ENCODE measurements around the gene RFNG. TPM values are rescaled to one million over a fixed set of nuclear protein-coding genes. Genes with fewer than 3 reads are reported as not detected.
A peak's percentile ranks its signal among the peaks of the same experiment; 100 is the strongest.

The RFNG gene
- total and polyA plus RNA-seq, 2 of the 4 experiments (the other 2 are of a cell fraction) = 6.8 to 47.3 TPM

DNA sequence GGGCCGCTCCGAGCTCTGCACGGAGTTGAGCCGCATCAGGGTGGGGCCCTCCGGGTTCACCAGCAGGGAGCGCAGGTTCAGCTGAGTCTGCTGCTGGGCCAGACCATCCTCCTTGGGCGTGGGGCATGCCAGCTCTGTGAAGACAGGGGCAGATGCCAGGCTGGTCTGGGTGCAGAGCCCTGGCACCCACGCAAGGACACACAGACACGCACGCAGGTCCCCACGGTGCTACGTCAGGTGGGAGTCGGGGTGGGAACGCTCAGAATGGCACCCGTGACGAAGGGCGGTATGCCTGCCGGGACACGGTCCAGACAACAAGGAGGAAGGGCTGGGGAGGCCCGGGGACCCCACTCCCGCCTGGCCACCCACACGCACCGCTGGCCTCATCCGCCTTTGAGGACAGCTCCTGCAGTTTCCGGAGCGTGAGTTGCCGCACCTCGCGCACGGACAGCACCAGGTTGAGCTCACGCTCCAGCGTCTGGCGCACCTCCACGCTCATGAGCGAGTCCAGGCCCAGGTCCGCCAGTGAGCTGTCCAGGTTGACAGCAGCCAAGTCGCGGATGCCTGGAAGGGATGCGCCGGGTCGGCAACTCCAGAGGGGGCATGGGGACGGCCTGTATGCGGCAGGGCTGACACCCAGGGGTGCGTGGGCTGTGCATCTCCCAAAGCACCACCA is 29.3 kb upstream of the RFNG start:
- Histone ChIP-seq H3K9ac (ENCODE audit: low read depth, low read length) (no peak overlapping the region), H3K56ac (ENCODE audit: extremely low read depth, insufficient read depth, low read length) (no peak overlapping the region), H3K4me3 (ENCODE audit: insufficient read depth, low read depth, low read length) (no peak overlapping the region), H3K79me1 (ENCODE audit: low read depth in 1 of 2, low read length in 2 of 2) (no peaks in the 10 kb centered on the region), H3K36me3 (ENCODE audit: control insufficient read depth, insufficient read depth, low read length) (peaks cover 68% of the 10 kb centered on the region), H2AK9ac (replicated peaks; ENCODE audit: low read depth, low read length, poor library complexity) (no peak overlapping the region), H2AK5ac (ENCODE audit: low read depth, low read length) (no peak overlapping the region), H3K27ac (ENCODE audit: insufficient read depth, low read length) (no peak overlapping the region), H3K4me2 (ENCODE audit: low read depth, low read length) (no peak overlapping the region), H2BK5ac (ENCODE audit: low read depth, low read length, poor library complexity, severe bottlenecking) (no peak overlapping the region), H4K8ac (ENCODE audit: low read depth in 2 of 2, low read length in 2 of 2) (no peak overlapping the region), H2BK120ac (ENCODE audit: low read depth, low read length) (no peak overlapping the region), H3K9me1 (ENCODE audit: insufficient read depth, low read length) (no peaks in the 10 kb centered on the region), H2AFZ (replicated peaks; ENCODE audit: low read length, poor library complexity) (peak overlapping the region; percentile 21), H3K23ac (ENCODE audit: low read depth, low read length) (no peak overlapping the region), H3K14ac (replicated peaks; ENCODE audit: low read depth, low read length) (no peak overlapping the region), H3K18ac (ENCODE audit: low read depth, low read length) (no peak overlapping the region), H3K4me1 (ENCODE audit: control insufficient read depth, insufficient read depth, low read length) (no peaks in the 10 kb centered on the region), H3K9me3 (ENCODE audit: control insufficient read depth, insufficient read depth, low read length) (no peaks in the 10 kb centered on the region), H4K91ac (ENCODE audit: insufficient read depth, low read depth, low read length) (no peak overlapping the region), H3K27me3 (ENCODE audit: control insufficient read depth, insufficient read depth, low read length) (no peaks in the 10 kb centered on the region), H2BK15ac (ENCODE audit: low read depth, low read length) (no peak overlapping the region), H4K20me1 (ENCODE audit: insufficient read depth, low read length) (no peaks in the 10 kb centered on the region; the same call in 1 of the 2 replicates), H4K5ac (ENCODE audit: low read depth, low read length) (no peak overlapping the region), H3K4ac (ENCODE audit: low read depth, low read length) (no peak overlapping the region), H2BK20ac (ENCODE audit: low read depth, low read length) (no peak overlapping the region)
- CTCF ChIA-PET = no interaction called here
- in situ Hi-C loops (cut with MboI; ENCODE audit: low sequenced_read_pairs) = no loop called here
- DNase-seq (no peak), ATAC-seq (ENCODE audit: low read depth) (no peak)
- intact Hi-C loops (cut with micrococcal nuclease) = no loop called here
- POLR2A ChIA-PET (ENCODE audit: unreplicated experiment) = no interaction called here
- TF ChIP-seq FOS (IDR thresholded peaks at IDR 0.05; ENCODE audit: low read depth, low read length) (no peak), POLR2A (IDR thresholded peaks at IDR 0.05; ENCODE audit: low read depth, low read length) (no peak), BHLHE40 (IDR thresholded peaks at IDR 0.05; ENCODE audit: low read depth, low read length) (no peak)
- WGBS, 2 experiments (ENCODE audit: extremely low coverage in 2 of 2, insufficient read length in 1 of 2) = 95% methylated on average over 33 of the region's 44 CpGs; no CpG with 5 or more reads in 1 of the 2 experiments
- dilution Hi-C loops (cut with HindIII; ENCODE audit: low sequenced_read_pairs, unreplicated experiment) = no loop called here
- BruUV-seq (replicated peaks) = no TSS peak
